Measurements from ENCODE around the gene MYO7A. TPM values are rescaled to one million over a fixed set of nuclear protein-coding genes. Genes with fewer than 3 reads are reported as not detected.

The MYO7A gene
- total and polyA plus RNA-seq, 2 of the 8 experiments (the other 6 are each of a cell fraction or from before 2014, with no cell fraction given): 1.5 to 1.9 TPM

DNA sequence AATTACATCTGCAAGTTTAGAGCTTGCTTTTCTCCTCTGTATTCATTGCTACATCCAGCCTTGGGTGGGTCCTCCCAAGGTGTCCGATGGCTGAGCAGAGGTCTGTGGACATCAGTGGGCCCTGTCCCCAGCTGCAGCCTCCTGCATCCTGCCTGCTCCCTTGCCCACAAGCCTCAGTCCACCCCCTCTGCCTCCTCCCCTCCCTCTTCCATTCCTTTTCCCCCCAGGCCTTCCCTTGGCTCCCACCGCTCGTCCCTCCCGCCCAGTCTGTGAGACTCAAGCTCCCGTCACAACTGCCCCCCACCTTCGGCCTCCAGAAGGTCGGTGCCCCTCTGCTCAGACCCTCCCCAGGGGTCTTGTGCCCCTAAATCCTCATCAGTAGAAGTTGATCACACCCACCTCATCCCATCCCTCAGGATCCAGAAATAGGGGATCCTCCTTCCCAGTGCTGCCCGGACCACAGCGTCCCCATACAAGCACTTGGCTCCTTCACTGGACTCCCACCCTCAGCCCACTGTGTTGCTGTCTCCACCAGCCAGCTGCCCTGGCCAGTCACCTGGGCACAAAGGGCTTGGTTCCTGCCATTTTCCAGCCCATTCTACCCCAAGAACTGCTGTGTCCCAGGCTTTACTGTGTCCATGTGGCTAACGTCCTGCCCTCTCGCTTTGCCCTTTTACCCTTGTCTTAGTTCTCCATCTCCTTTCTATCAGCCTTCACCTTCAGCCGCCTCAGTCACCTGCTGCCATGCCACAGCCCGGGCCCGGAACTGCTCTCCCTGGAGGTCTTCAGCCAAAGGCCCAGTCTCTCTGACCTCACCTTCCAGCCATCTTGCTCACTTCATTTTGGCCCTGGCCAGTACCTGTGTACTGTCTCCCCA, 27.6 kb upstream of the MYO7A start:
- Histone ChIP-seq H3K79me1 (ENCODE audit: low read depth, low read length) (no peaks in the 10 kb centered on the region), H3K23me2 (ENCODE audit: low read depth, low read length) (no peaks in the 10 kb centered on the region), H2BK5ac (ENCODE audit: low read depth, low read length) (no peak overlapping the region), H3K9me3 (ENCODE audit: insufficient read depth in 2 of 2, low read depth in 1 of 2, low read length in 1 of 2) (no peaks in the 10 kb centered on the region), H3K4me3 (ENCODE audit: extremely low read depth in 1 of 4, insufficient read depth in 2 of 4, low read depth in 3 of 4, low read length in 4 of 4) (no peak overlapping the region), H2BK15ac (ENCODE audit: low read length) (no peak overlapping the region), H2AK5ac (ENCODE audit: low read depth, low read length) (no peak overlapping the region; the same call in 1 of the 2 replicates), H3K4me2 (ENCODE audit: insufficient read depth in 1 of 2, low read depth in 2 of 2, low read length in 2 of 2) (no peak overlapping the region), H3K79me2 (ENCODE audit: control insufficient read depth in 1 of 2, insufficient read depth in 2 of 2, low read length in 2 of 2) (no peaks in the 10 kb centered on the region), H2AFZ (ENCODE audit: low read length) (no peak overlapping the region), H3K14ac (ENCODE audit: insufficient read length) (no peak overlapping the region), H4K91ac (replicated peaks; ENCODE audit: insufficient read length, low read length) (no peak overlapping the region), H3K18ac (ENCODE audit: extremely low read depth, low read length) (no peak overlapping the region), H3K27me3 (replicated peaks in 1 of 4; ENCODE audit: control insufficient read depth in 3 of 4, extremely low read depth in 1 of 4, insufficient read depth in 3 of 4, low read length in 3 of 4) (no peaks in the 10 kb centered on the region), H2BK12ac (ENCODE audit: low read depth, low read length) (no peak overlapping the region), H3K56ac (replicated peaks; ENCODE audit: insufficient read length, low read depth, low read length) (no peak overlapping the region), H3K23ac (ENCODE audit: insufficient read length) (no peak overlapping the region), H2BK20ac (ENCODE audit: low read length) (no peak overlapping the region), H2BK120ac (replicated peaks; ENCODE audit: low read depth, low read length) (no peak overlapping the region), H3K4me1 (replicated peaks in 1 of 4; ENCODE audit: control insufficient read depth in 3 of 4, insufficient read depth in 4 of 4, low read length in 3 of 4) (no peaks in the 10 kb centered on the region), H4K8ac (ENCODE audit: extremely low read depth, insufficient read depth, low read length) (no peak overlapping the region), H3K4ac (replicated peaks; ENCODE audit: insufficient read length, low read depth, low read length) (no peak overlapping the region), H3K36me3 (ENCODE audit: control insufficient read depth in 2 of 4, insufficient read depth in 4 of 4, low read length in 3 of 4) (no peaks in the 10 kb centered on the region), H3K9ac (replicated peaks in 1 of 4; ENCODE audit: extremely low read depth in 1 of 4, low read depth in 3 of 4, low read length in 3 of 4) (no peak overlapping the region), H4K5ac (ENCODE audit: insufficient read length, low read depth, low read length) (no peak overlapping the region), H3K27ac (ENCODE audit: low read depth, low read length) (no peak overlapping the region), H4K20me1 (replicated peaks in 1 of 2; ENCODE audit: control insufficient read depth in 1 of 2, insufficient read depth in 2 of 2, low read length in 2 of 2) (no peaks in the 10 kb centered on the region)
- WGBS, 2 experiments (ENCODE audit: extremely low coverage in 1 of 2, insufficient coverage in 1 of 2, insufficient read length in 1 of 2, insufficient replicate concordance in 2 of 2, low coverage in 1 of 2, low lambda C conversion rate in 2 of 2, missing lambda C conversion rate in 1 of 2): 95% methylated on average over 13 of the region's 14 CpGs; no CpG with 5 or more reads in 1 of the 2 experiments
- TF ChIP-seq SIN3A (conservative IDR thresholded peaks at IDR 0.05 in 1 of 2, IDR thresholded peaks at IDR 0.05 in 1 of 2; ENCODE audit: low read depth in 1 of 2, low read length in 2 of 2): no peak
- no peak for FAIRE-seq
- DNase-seq (ENCODE audit: low read depth in 1 of 2, low spot score in 2 of 2): no peak
- ChIA-PET CTCF (ENCODE audit: partially characterized antibody) (interaction anchor here (0.8 to 19.1 kb wide), 24 partner anchors 9 to 260 kb away, joined by 3 to 297 read pairs (median 4); partner anchors contain the start of gene CAPN5), POLR2A (ENCODE audit: partially characterized antibody) (interaction anchor here (1.0 kb wide), 1 partner anchor 16 kb away, joined by 3 read pairs; no protein-coding TSS in a partner anchor)
